ENCODE results near the gene PRPF6.

PRPF6 gene

DNA sequence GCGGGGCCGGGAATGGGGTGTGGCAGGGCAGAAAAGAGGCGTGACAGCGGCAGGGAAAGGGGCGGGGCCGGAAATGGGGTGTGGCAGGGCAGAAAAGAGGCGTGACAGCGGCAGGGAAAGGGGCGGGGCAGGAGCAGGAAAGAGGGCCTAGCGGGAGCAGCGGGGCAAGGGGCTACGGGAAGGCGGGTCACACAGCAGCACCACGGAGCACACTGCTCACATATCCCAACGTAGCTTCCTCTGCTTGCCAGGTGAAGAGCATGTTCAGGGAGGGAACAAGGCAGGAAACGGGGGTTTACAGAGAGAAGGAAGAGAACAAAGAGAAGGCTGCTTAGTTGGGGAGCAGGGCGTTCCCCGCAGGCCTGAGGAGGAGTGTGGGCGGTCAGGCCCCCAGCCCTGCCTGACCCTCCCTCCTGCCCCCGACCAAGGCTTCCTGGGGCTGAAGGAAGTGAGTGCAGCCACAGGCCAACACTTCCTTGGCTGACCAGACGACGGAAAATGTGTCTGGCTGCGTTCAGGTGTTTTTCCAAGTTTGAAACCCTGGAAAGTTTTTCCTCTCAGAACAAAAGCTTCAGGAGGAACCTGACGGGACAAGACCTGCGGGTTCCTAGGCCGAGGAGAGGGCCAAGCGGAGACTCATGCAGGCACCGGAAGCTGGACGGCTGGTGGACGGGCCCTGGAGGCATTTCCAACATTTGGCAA is 38.5 kb upstream of the PRPF6 start:
- Histone ChIP-seq H3K9me3 (ENCODE audit: control insufficient read depth, insufficient read depth, low read length) (no peaks in the 10 kb centered on the region), H3K9ac (ENCODE audit: low read depth, low read length) (peak overlapping the region; percentile 22; the same call in 1 of the 2 replicates), H3K36me3 (ENCODE audit: insufficient read depth, low read length) (no peaks in the 10 kb centered on the region), H3K4me1 (ENCODE audit: insufficient read depth, low read length) (peaks cover 8% of the 10 kb centered on the region; the same call in 1 of the 2 replicates)

- Histone ChIP-seq H3K9me3 (ENCODE audit: control insufficient read depth, insufficient read depth, low read length) (no peaks in the 10 kb centered on the region), H3K4me1 (ENCODE audit: insufficient read depth, low read length) (peaks cover 8% of the 10 kb centered on the region; the same call in 1 of the 2 replicates), H3K36me3 (ENCODE audit: insufficient read depth, low read length) (no peaks in the 10 kb centered on the region), H3K9ac (ENCODE audit: low read depth, low read length) (no peak overlapping the region)
Measured at GRCh38 chr20:63942969-63943807, 37.7 kb upstream of the PRPF6 start.

- Histone ChIP-seq H3K9ac (ENCODE audit: low read depth, low read length) (no peak overlapping the region), H3K36me3 (ENCODE audit: insufficient read depth, low read length) (no peaks in the 10 kb centered on the region), H3K4me1 (ENCODE audit: insufficient read depth, low read length) (peaks cover 9% of the 10 kb centered on the region; the same call in 1 of the 2 replicates), H3K9me3 (ENCODE audit: control insufficient read depth, insufficient read depth, low read length) (no peaks in the 10 kb centered on the region)
Measured at GRCh38 chr20:63943808-63944077, 37.2 kb upstream of the PRPF6 start.

DNA sequence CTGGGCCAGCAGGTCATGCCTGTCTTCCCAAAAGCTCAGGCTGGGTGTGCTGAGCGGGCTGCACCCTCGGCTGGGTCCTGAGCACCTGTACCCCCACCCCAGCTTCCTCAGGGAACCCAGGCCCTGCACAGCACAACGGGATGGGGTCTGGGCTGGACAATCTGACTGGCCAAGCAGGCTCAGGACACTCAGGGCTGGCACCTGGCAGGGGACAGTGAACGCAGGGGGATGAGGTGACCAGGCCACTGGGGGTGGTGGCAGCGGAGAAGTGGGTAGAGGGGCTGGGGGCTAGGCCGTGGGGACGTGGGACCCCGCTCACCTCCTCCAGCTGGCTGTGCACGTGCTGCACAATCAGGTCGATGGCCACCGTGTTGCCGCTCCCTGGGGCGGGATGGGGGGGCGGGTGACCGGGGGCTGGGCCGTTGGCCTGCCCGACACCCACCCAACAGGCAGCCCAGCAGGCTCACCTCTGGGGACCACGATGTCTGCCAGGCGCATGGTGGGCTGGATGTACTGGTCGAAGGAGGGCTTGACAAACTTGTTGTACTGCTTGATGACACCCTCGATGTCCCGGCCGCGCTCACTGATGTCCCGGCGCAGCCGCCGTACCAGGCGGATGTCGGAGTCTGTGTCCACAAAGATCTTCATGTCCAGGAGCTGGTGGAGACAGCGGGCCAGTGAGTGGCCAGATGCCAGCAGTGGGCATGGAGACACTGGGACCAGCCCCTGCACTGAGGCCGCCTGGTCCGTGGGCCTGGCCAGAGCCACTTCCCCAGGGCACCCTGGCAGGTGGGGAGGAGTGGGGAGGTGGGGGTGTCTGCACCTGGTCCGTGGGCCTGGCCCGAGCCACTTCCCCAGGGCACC is 36.6 kb upstream of the PRPF6 start:
- Histone ChIP-seq H3K4me1 (ENCODE audit: insufficient read depth, low read length) (peaks cover 12% of the 10 kb centered on the region; the same call in 1 of the 2 replicates), H3K36me3 (ENCODE audit: insufficient read depth, low read length) (no peaks in the 10 kb centered on the region), H3K9me3 (ENCODE audit: control insufficient read depth, insufficient read depth, low read length) (no peaks in the 10 kb centered on the region), H3K9ac (ENCODE audit: low read depth, low read length) (no peak overlapping the region)

DNA sequence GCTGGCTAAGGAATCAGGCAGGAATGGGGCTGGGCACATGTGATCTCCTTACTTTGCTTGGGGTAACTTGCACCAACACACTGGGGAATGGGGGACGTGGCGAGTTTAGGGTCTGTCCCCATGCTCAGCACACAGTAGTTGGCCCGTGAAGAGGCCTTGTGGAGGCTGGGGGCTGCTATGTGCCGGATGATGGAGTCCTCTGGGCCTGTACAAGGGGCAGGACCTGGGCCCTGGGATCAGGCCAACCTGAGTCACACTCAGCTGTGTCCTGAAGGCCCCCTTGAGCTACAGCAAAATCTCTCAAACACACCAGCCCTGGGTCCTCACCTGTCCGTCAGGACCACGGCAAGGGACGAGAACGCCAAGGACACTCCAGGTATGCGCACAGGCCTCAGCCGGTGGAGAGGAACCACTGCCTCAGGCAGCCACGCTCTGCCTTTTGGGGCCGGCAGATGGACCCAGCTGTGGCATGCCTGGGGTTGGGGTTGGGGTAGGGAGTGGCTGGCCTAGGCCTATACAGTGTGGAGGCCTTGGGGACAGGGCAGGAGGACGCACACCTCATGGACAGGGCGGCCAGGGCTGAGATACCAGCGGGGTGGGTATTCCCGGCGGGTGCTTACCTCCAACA is 35.8 kb upstream of the PRPF6 start:
- H3K36me3 ChIP-seq (ENCODE audit: insufficient read depth, low read length) = no peaks in the 10 kb centered on the region
- no peak overlapping the region for H3K9ac ChIP-seq (ENCODE audit: low read depth, low read length)
- peaks cover 16% of the 10 kb centered on the region; the same call in 1 of the 2 replicates for H3K4me1 ChIP-seq (ENCODE audit: insufficient read depth, low read length)
- no peaks in the 10 kb centered on the region for H3K9me3 ChIP-seq (ENCODE audit: control insufficient read depth, insufficient read depth, low read length)

GRCh38 chr20:63945921-63946920 is 34.7 kb upstream of the PRPF6 start:
- Histone ChIP-seq H3K9ac (ENCODE audit: low read depth, low read length) (no peak overlapping the region), H3K9me3 (ENCODE audit: control insufficient read depth, insufficient read depth, low read length) (no peaks in the 10 kb centered on the region), H3K4me1 (ENCODE audit: insufficient read depth, low read length) (peaks cover 16% of the 10 kb centered on the region; the same call in 1 of the 2 replicates), H3K36me3 (ENCODE audit: insufficient read depth, low read length) (no peaks in the 10 kb centered on the region)

- peaks cover 16% of the 10 kb centered on the region; the same call in 1 of the 2 replicates for H3K4me1 ChIP-seq (ENCODE audit: insufficient read depth, low read length)
- no peaks in the 10 kb centered on the region for H3K36me3 ChIP-seq (ENCODE audit: insufficient read depth, low read length)
- no peaks in the 10 kb centered on the region for H3K9me3 ChIP-seq (ENCODE audit: control insufficient read depth, insufficient read depth, low read length)
- no peak overlapping the region for H3K9ac ChIP-seq (ENCODE audit: low read depth, low read length)
Measured at GRCh38 chr20:63946986-63947637, 33.8 kb upstream of the PRPF6 start.

DNA sequence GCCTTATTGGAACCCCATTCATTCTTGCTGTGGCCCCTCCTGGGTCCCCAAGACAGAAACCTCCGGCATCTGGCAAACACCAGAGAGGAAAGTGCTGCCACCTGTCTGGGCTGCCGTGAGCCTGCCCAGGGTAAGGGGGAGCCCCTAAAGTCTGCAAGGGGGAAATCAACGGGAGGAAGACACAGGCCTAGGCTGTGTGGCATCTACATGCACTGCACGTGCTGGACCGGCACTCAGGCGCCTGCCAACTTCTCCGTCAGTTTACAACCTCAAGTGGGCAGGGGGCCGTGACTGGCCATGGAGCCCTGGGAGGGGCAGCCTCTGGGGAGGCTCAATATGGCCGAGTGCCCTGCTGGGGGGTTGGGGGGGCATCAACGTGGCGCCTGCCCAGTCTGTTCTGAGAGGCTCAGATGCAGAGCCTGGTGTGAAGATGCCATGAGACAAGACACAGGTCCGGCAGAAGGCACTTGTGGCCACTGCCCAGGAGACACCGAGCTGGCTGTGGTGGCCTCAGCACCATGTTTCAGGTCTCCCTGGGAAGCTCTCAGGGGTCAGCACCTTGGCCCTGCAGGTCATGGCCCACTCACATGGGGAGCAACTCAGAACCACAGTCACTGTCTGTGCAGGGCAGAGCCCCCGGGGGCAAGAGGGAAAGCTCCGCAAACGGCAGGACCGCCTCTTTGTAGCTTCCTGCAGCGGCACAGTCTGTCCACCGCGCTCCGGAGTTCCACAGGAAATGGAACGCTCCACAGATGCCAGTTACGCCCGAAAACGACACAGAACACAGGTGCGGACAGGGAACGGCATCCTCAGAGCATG is 33.1 kb upstream of the PRPF6 start:
- Histone ChIP-seq H3K36me3 (ENCODE audit: insufficient read depth, low read length) (no peaks in the 10 kb centered on the region), H3K4me1 (ENCODE audit: insufficient read depth, low read length) (peaks cover 14% of the 10 kb centered on the region; the same call in 1 of the 2 replicates), H3K9me3 (ENCODE audit: control insufficient read depth, insufficient read depth, low read length) (no peaks in the 10 kb centered on the region), H3K9ac (ENCODE audit: low read depth, low read length) (no peak overlapping the region)

- no peaks in the 10 kb centered on the region for H3K9me3 ChIP-seq (ENCODE audit: control insufficient read depth, insufficient read depth, low read length)
- H3K9ac ChIP-seq (ENCODE audit: low read depth, low read length) = no peak overlapping the region
- peaks cover 8% of the 10 kb centered on the region; the same call in 1 of the 2 replicates for H3K4me1 ChIP-seq (ENCODE audit: insufficient read depth, low read length)
- no peaks in the 10 kb centered on the region for H3K36me3 ChIP-seq (ENCODE audit: insufficient read depth, low read length)
Measured at GRCh38 chr20:63950701-63951397, 30.1 kb upstream of the PRPF6 start.

GRCh38 chr20:63951398-63952209 is 29.3 kb upstream of the PRPF6 start:
- Histone ChIP-seq H3K9me3 (ENCODE audit: control insufficient read depth, insufficient read depth, low read length) (no peaks in the 10 kb centered on the region), H3K36me3 (ENCODE audit: insufficient read depth, low read length) (no peaks in the 10 kb centered on the region), H3K4me1 (ENCODE audit: insufficient read depth, low read length) (peaks cover 8% of the 10 kb centered on the region; the same call in 1 of the 2 replicates), H3K9ac (ENCODE audit: low read depth, low read length) (no peak overlapping the region)

- H3K9ac ChIP-seq (ENCODE audit: low read depth, low read length) = no peak overlapping the region
- peaks cover 8% of the 10 kb centered on the region; the same call in 1 of the 2 replicates for H3K4me1 ChIP-seq (ENCODE audit: insufficient read depth, low read length)
- no peaks in the 10 kb centered on the region for H3K36me3 ChIP-seq (ENCODE audit: insufficient read depth, low read length)
- no peaks in the 10 kb centered on the region for H3K9me3 ChIP-seq (ENCODE audit: control insufficient read depth, insufficient read depth, low read length)
Measured at GRCh38 chr20:63952210-63952535, 28.8 kb upstream of the PRPF6 start.
